ENCODE results near the gene MT2A. TPM values are rescaled to one million over a fixed set of nuclear protein-coding genes. Genes with fewer than 3 reads are reported as not detected.

Gene MT2A
- total and polyA plus RNA-seq, 10 of the 15 experiments (the other 5 are each of a cell fraction or from before 2014, with no cell fraction given), result 7.3 to 271 (median 53.5) TPM

- TF ChIP-seq BCLAF1 (IDR thresholded peaks at IDR 0.05) (no peak), SKIL (IDR thresholded peaks at IDR 0.05; ENCODE audit: low read depth, poor library complexity, severe bottlenecking) (no peak), HSF1 (IDR thresholded peaks at IDR 0.05; ENCODE audit: low read depth, low read length) (no peak), ZBED1 (IDR thresholded peaks at IDR 0.05; ENCODE audit: borderline replicate concordance) (no peak), SPI1 (IDR thresholded peaks at IDR 0.05; ENCODE audit: borderline replicate concordance, insufficient read depth, low read depth, low read length) (no peak), SMAD5 (IDR thresholded peaks at IDR 0.05; ENCODE audit: low read depth) (no peak)
Observed at GRCh38 chr16:56583351-56584168, 24.8 kb upstream of the MT2A start (continued).

Measured in GM12878 (cell line).